ENCODE results near the gene MRGPRE. TPM values are rescaled to one million over a fixed set of nuclear protein-coding genes. Genes with fewer than 3 reads are reported as not detected.

The MRGPRE gene
- total RNA-seq, 2 experiments from 2014 or later = not detected

DNA sequence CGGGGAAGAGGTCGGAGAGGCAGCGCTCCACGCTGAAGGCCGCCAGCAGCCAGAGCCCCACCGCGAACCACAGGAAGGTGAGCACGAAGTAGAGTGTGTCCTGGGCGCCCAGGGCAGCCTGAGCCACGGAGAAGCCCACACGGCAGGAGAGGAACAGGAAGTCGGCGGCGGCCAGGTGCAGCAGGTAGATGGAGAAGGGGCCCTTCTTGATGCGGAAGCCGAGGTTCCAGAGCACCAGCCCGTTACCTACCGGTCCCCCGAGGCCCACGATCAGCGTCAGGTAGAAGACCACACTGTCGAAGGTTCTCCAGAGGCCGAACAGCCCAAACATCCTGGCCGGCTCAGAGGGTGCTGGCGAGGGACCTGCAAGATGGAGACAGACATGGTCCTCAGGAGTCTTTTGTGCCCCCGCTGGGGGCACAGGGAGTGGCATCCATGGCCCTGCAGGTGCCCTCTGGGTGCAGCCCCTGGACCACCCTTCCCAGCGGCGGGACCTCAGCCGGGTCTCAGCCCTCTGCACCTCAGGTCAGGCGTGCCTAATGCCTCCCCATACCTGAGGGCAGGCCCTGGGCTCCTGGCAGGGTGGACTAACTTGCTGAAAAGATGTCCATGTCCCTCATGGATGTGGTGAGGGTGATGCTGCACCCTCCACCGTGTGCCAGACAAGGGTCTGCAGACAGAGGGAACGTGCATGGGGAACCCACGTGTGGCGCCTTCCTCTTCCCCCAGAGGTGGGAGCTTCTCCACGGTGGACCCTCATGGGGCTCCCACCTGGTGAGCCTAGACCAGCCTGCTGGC lies 13.5 kb downstream of the MRGPRE start, which contains the start of gene MRGPRG:
Gene MRGPRG (minus strand): TSS at position 331 of the 798 bp plus-strand sequence. CDS start 0 bp downstream, at position 331.
- ChIA-PET CTCF (interaction anchor here (0.9 to 2.0 kb wide), 3 partner anchors 54 to 108 kb away, joined by 4 to 6 read pairs (median 5); partner anchors contain the start of gene OSBPL5), POLR2A (interaction anchor here (0.9 kb wide), 1 partner anchor 115 kb away, joined by 3 read pairs; no protein-coding TSS in a partner anchor)
- intact Hi-C loops (cut with micrococcal nuclease) = no loop called here
- TF ChIP-seq, protein P1, sequence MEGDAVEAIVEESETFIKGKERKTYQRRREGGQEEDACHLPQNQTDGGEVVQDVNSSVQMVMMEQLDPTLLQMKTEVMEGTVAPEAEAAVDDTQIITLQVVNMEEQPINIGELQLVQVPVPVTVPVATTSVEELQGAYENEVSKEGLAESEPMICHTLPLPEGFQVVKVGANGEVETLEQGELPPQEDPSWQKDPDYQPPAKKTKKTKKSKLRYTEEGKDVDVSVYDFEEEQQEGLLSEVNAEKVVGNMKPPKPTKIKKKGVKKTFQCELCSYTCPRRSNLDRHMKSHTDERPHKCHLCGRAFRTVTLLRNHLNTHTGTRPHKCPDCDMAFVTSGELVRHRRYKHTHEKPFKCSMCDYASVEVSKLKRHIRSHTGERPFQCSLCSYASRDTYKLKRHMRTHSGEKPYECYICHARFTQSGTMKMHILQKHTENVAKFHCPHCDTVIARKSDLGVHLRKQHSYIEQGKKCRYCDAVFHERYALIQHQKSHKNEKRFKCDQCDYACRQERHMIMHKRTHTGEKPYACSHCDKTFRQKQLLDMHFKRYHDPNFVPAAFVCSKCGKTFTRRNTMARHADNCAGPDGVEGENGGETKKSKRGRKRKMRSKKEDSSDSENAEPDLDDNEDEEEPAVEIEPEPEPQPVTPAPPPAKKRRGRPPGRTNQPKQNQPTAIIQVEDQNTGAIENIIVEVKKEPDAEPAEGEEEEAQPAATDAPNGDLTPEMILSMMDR (IDR thresholded peaks at IDR 0.05) = no peak
- Mint-ChIP-seq H3K27ac (no peak within 1 kb of the TSS), H3K4me1 (ENCODE audit: low read depth) (peaks cover 10% of the 10 kb centered on the region), H3K9me3 (no peaks in the 10 kb centered on the region), H3K36me3 (ENCODE audit: low read depth) (no peaks in the 10 kb centered on the region), H3K4me3 (no peak within 1 kb of the TSS), H3K27me3 (peaks cover 4% of the 10 kb centered on the region)
- no peak for ATAC-seq
- DNase-seq = no peak

DNA sequence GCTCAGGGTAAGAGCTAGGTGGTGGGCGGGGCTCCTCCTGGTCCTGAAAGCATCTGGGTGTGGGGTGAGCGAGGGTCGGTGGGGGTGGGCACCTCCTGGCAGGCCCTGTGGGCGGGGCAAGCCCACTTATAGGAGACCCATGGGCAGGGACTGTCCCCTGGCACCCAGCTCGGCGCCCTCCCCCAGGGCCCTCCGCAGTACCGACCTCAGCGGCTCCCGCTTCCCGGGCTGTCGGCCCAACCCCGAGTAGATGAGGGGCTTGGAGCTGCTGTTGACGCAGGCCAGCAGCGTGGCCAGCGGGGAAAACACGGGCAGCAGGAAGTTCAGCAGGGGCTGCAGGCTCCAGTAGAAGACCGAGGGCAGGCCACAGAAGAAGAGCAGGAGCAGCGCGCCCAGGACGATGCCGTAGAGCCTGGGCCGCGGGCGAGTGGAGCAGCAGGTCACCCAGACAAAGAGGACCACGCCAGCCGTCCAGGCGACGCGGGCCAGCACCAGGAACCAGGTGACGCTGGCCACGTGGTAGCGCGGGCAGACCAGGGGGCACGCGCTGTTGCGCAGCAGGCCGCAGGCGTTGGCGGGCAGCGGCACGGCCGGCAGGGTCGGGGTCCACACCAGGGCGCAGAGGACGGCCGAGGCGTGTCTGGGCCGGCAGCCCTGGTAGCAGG lies 14.3 kb downstream of the MRGPRE start:
- peaks cover 7% of the 10 kb centered on the region for H3K4me1 Mint-ChIP-seq (ENCODE audit: low read depth)
- H3K9me3 Mint-ChIP-seq = no peaks in the 10 kb centered on the region
- ChIA-PET POLR2A (interaction anchor here (0.9 kb wide), 1 partner anchor 114 kb away, joined by 3 read pairs; no protein-coding TSS in a partner anchor), CTCF (interaction anchor here (0.9 to 2.0 kb wide), 5 partner anchors 53 to 180 kb away, joined by 4 to 6 read pairs (median 4); partner anchors contain the start of gene OSBPL5)
- TF ChIP-seq, protein P1 (IDR thresholded peaks at IDR 0.05) = no peak
- DNase-seq (no peak), ATAC-seq (no peak)
- no peaks in the 10 kb centered on the region for H3K36me3 Mint-ChIP-seq (ENCODE audit: low read depth)
- peaks cover 4% of the 10 kb centered on the region for H3K27me3 Mint-ChIP-seq
- intact Hi-C loops (cut with micrococcal nuclease) = loop anchor here (2.0 kb wide), 1 partner anchor 107 kb away; no protein-coding TSS in a partner anchor
- no peak overlapping the region for H3K4me3 Mint-ChIP-seq
- no peak overlapping the region for H3K27ac Mint-ChIP-seq

DNA sequence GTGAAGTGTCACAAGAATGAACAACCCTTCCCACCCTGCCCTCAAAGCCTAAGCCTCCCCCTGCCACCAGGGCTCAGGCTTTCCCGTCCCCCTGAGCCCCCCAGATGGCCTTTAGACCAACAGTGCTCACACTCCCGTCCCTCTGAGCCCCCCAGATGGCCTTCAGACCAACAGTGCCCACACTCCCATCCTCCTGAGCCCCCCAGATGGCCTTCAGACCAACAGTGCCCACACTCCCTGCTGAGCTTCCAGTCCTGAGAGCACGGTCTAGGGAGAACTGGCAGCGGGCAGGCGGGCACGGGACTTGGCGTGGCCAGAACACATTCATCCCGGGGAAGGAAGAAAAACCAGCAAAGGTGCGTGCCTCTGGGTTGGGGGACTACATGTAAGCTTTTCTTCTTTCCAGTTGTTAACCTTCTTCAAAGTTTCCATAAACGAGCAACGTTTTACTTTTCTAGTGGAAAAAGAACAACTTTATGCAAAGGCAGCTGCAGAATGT lies 16.1 kb downstream of the MRGPRE start:
- Mint-ChIP-seq H3K27ac (no peak overlapping the region), H3K4me3 (no peak overlapping the region), H3K36me3 (ENCODE audit: low read depth) (no peaks in the 10 kb centered on the region), H3K27me3 (peaks cover 7% of the 10 kb centered on the region), H3K4me1 (ENCODE audit: low read depth) (peaks cover 5% of the 10 kb centered on the region), H3K9me3 (peaks cover 6% of the 10 kb centered on the region)
- DNase-seq (no peak), ATAC-seq (no peak)
- intact Hi-C loops (cut with micrococcal nuclease) = loop anchor here (2.0 kb wide), 1 partner anchor 105 kb away; no protein-coding TSS in a partner anchor
- POLR2A ChIA-PET = no interaction called here
- TF ChIP-seq, protein P1 (IDR thresholded peaks at IDR 0.05) = no peak
- CTCF ChIA-PET = interaction anchor here (3.2 kb wide), 1 partner anchor 106 kb away, joined by 20 read pairs; no protein-coding TSS in a partner anchor

DNA sequence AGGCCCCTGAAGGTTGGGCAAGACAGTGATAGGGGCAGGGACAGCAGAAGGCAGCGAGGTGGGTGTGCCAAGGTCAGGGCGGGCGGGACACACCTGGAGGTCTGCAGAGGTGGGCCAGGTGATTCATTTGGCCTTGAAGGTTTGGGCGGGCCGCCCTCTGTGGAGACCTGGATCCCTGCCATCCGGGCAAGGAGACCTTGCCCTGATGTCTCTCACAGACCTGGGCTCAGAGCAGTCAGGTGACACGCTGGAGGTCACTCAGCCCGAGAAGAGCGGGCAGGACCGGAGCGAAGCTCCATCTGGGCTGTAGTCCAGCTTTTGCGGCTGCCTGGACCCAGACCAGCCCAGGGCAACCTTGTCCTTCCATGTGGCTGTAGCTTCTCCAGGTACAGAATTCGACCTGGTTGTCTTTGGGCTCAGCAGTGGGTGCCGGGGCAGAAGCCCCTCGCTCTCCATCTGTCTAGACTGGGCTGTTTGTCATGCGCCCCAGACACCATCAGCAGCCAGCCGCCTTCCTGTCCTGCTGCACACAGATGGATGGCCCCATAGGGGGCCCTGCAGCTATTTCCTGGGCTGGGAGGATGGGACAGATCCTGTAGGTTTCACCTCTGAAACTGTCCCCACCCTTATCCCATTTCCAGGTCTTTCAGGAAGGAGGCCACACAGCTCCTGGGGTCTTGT lies 16.7 kb downstream of the MRGPRE start:
- Mint-ChIP-seq H3K9me3 (peaks cover 6% of the 10 kb centered on the region), H3K4me1 (ENCODE audit: low read depth) (peaks cover 5% of the 10 kb centered on the region), H3K27me3 (peaks cover 7% of the 10 kb centered on the region), H3K27ac (no peak overlapping the region), H3K36me3 (ENCODE audit: low read depth) (no peaks in the 10 kb centered on the region), H3K4me3 (no peak overlapping the region)
- no peak for DNase-seq
- intact Hi-C loops (cut with micrococcal nuclease) = loop anchor here (2.0 kb wide), 1 partner anchor 105 kb away; no protein-coding TSS in a partner anchor
- CTCF ChIA-PET = interaction anchor here (1.1 to 3.2 kb wide), 2 partner anchors 105 to 240 kb away, joined by 3 to 20 read pairs; no protein-coding TSS in a partner anchor
- POLR2A ChIA-PET = no interaction called here
- ATAC-seq = no peak
- TF ChIP-seq, protein P1 (IDR thresholded peaks at IDR 0.05) = no peak
